Activated CD4-positive, alpha-beta T cell treated with anti-CD3 and anti-CD28 coated beads for 24 hours (primary cell): Measurements from ENCODE around the gene BRSK1.
A peak's percentile ranks its signal among the peaks of the same experiment; 100 is the strongest.

ENCODE experiments used
- DNase-seq, 2 donors: peaks; one replicate each; pipeline ENCODE4 v3.0.0-alpha.2; 2020; ENCODE audit warnings: low read depth in 2 of 2

BRSK1 gene

DNA sequence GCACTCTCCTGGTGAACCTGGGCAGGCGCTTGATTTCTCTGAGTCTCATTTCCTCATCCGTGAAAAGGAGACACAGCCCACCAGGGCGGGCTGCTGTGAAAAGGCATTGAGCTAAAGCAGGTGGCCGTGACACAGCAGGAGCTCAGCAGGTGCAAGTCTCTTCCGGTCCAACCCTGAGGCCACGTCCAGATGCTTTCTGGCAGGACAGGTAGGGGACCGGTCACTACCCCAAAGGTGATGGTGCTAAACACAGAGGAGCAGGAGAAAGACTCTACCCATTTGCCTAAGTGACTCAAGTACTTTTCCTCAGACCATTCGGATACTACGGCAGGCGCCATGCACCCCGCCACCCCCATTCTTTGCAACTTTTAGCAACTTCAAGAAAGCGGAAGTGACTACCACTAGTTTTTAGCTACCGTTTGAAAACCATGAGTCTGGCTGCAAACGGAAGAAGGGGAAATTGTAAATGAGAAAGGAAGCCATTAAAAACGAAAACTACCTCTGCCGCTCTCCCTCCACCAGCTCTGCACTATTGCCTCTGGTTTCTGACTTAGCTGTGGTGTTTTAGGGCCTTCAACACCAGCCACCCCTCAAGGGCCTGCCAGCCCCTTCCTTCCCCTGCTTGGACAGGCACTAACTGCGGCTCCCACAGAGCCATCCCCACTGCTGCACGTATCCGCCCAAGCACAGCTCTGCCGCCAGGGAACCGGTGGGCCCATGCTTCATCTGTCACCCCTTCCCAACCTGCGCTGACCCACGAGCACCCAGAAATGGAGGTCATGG is 29.8 kb upstream of the BRSK1 start:
- no peak for DNase-seq

DNA sequence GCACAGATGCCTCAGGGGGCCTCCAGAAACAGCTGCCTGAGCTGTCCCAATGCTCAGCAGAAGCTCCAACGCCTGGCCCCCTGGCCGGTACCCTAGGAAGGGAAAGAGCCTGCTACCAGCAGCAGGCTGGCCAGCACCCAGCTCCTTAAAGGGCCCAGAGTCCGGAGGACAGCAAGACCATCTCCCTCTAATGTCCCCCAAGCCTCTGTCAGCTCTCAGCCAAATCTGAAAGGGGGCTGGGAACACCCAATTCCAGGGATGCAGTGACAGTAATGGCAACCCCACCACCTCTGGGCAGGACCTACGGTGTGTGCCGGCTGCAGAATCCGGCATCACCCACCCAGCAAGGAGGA is 29.2 kb upstream of the BRSK1 start:
- DNase-seq, result no peak

DNA sequence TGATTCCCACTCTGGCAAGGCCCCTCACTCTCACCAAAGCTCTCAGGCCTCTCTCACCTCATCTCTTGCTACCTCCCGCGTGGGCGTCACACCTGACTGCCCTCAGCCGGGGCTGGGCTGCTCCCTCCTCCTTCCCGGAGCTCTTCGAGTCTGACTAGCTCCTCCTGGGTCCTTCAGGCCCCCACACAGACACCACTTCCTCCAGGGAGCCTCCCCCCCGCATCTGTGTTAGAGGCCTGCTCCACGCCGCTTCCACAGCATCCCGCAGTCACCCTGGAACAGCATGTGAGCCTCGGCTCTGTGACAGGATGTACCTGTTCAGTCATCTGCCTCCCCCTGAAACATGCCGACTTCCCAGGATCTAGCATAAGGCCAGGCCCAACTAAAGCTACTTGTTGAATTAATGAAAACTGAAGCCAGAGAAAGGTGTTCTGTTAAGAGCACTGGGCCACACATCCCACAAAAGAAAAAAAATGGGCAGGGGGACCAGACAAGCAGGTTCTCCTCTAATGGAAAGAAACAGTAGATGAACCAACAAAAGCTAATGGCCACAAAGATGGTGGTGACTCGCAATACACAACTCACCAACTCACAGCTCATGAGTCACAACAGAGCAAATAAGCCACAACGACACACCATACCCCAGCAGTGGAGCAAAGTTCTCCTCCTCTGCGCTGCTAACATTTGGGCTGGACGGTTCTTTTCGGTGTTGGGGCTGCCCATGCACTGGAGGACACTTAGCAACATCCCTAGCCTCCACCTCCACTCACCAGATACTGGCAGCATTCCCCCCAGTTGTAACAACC is 28.0 kb upstream of the BRSK1 start:
- DNase-seq, result peak in 1 of 2 donors; percentile 54

DNA sequence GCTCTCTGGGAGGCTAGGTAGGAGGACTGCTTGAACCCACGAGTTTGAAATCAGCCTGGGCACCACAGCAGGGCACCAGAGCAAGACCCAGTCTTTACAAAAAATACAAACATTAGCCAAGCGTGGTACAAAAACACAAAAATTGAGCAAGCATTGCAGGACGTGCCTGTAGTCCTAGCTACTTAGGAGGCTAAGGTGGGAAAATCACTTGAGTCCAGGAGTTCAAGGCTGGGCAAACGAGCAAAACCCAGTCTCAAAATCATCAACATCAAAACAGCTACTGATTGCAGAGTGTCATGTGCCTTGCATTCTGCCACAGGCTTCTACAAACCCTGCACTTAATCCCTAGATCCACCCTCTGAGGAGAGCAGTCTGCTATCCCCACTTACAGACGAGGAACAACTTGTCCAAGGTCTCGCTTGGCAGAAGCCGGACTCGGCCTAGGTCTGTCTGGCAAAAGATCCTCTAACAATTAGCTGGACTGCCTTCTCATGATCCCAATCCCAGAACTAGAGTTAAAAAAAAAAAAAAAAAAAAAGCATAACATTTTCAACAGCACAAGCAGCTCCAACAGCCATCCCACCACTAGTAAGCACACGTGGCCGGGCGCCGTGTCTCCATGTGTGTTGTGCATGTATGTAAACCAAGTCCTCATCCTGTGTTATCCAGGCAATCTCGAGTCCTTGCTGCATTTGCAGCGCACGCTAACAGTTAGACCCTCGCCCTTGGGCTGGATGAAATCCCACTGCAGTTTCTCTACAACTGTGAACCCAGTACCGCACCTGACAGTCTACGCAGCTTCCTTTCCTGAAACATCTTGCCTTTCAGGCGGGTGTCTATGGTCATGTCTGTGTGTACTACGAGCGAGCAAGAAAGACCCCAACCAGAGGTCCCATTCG is 27.0 kb upstream of the BRSK1 start:
- no peak for DNase-seq

DNA sequence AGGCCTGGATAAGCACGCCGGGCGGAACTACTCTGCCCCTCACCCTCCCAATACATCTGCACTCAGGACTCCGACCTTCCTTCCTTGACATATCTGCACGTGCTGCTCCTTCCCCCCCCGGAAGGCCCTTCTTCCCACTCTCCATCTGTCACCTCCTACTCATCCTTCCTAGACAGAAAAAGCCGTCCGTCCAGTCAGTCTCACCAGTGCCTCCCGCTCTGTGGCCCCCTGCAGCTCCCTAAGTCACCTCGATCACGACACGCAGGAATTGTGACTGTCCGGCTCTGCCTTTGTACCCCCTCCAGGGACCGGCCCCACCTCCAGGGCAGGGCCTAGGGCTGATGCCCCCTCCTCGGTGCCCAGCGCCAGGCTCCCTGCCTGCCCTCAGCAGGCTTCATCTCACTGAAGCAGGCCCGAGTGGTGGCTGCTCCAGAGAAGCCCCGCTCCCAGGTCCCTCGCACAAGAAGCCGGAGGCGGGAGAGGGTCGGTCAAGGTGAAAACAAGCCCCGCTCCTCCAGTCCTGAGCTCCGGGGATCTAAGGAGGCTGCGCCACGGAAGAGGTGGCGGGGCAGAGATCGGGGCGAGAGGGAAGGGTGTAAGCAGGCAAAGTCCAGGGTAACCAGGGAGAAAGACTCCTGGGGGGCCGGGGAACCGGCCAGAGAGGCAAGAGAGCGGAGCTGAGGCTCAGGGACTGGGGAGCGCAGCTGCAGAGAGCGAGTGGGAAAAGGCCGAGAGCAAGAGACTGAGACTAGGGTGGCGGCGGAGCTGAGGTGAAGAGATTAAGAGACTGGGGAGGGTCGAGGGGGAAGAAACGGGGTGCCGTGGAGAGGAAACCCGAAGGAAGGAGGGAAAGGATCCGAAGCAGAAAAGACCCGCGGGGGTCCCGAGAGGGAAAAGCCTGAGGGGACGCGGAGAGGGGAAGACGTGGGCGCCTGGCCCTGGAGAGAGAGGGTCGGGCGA is 26.1 kb upstream of the BRSK1 start:
- no peak for DNase-seq

DNA sequence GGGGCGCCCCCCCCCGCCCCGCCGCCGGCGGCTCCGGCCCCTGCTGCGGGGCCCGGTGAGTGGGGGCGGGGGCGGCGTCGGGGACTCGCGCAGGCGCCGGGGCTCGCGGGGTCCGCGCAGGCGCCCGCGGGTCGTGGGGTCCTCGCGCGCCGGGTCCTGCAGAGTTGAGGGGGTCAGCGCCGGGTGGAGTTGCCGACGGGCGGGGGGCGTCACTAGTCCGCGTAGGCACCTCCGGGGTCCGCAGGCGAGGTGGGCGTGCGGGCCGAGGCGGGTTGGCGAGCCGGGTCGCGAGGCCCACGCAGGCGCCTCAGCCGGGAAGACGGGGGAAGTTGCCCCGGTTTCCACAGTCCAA is 25.3 kb upstream of the BRSK1 start:
- DNase-seq, result no peak

DNA sequence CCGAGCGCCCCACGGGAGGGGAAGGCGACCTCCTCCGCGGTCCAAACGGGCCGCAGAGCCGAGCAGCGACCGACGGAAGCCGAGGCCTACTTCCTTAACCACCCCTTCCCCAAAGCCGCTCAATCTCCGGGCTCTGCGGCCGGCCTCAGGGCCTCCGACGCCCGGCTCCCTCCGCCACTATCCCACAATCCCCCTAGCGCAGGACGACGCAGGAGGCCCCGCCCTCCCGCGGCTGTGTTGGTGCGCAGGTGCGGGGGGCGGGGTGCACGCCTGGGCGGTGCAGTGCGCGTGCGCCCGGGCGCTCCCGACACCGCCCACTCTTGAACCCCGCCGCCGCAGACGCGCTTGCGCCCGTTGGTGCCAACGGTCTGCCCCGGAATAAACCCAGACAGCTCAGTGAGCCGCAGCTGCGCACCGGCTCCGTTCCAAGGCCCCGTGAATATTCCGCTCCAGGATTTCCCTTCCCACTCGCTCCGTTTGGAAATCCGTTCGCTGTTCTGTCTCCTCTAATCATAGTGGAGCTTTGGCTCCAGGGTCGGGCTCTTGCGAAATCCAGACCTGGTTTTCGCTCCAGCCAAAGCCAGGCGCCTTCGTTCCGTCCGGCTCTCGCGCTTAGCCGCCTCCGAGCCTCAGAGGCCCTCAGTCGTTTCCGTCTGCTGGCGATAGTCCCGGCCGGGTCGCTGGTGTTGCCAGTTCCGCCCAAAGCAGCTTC is 24.8 kb upstream of the BRSK1 start, which contains the start of gene PPP6R1:
TSS of gene PPP6R1 (minus strand) at position 190 of the 712 bp plus-strand sequence. CDS start 11,914 bp downstream, outside the sequence.
- DNase-seq, result peak; percentile 90 to 91

DNA sequence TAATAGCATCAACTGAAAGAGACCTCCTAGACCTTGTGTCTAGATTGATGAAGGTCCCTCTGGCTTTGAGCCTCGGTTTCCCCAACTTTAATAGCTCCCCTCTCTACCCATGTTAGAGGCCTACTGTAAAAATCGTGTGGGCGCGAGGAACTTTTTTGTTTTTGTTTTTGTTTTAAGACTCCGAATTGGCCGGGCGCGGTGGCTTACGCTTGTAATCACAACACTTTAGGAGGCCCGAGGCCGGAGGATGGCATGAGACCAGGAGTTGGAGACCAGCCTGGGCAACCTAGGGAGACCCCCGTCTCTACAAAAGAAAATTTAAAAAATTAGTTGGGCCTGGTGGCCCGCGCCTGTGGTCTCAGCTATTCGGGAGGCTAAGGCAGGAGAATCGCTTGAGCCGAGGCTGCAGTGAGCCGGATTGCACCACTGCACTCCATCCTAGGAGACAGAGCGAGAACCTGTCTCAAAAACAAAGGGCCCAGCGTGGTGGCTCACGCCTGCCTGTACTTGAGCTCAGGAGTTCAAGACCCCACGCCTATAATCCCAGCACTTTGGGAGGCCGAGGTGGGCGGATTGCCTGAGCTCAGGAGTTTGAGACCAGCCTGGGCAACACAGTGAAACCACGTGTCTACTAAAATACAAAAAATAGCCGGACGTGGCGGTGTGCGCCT is 24.1 kb upstream of the BRSK1 start:
- no peak for DNase-seq

DNA sequence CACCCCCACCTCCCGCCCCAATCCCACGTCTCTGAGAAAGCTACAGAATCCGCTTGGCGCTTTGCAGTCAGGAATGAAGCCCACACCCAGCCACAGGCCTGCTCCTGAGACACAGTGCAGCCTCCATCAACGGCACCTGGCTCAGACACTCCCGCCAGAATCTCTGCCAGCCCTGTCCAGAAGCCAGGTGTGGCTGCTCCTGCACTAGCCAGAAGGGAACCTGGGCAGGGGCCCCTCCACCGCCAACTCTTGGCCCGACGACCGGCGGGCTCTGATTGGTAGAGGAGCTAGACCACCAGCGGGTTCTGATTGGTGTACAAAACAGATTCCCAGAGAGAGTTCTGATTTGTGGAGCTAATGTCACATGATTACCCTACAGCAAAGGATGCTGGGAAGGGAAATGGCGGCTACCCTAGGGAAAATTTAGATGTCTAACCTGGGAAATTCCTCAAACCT is 22.1 kb upstream of the BRSK1 start:
- DNase-seq, result no peak

DNA sequence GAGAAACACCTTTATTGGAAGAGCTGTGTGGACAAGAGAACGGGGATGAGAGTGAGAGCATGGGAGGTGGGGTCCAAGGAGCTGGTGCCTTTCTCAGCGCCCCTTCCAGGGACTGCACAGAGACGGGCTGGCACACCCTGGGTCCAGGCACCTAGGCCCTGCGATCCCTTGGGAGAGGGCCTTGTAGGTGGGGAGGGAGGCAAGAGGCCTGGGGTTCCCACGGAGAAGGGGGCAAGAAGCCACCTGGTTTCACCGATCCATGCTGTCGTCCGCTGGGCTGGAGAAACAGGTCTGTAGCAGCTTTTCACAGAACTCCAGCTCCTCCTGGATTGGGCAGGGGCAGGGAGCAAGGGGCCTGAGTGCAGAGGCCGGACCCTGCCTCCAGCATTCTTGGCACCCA is 21.4 kb upstream of the BRSK1 start:
- DNase-seq, result no peak

DNA sequence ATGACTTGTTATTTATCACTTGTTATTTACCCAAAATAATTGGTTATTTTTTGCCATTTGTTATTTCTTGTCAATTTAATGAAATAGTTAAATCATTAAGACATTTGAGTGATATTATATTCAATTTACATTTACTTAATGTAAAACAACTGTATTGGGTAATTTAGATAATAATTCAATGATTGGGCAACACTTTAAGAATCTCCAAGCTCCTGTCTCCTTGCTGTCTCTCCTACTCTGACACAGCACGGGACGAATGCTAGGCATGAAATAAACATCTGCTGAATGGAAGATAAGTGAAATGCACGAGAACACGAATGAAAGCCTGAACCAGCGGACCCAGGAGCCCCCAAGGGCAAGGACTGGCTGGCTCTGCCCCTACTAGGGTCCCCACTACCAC is 19.3 kb upstream of the BRSK1 start:
- no peak for DNase-seq

DNA sequence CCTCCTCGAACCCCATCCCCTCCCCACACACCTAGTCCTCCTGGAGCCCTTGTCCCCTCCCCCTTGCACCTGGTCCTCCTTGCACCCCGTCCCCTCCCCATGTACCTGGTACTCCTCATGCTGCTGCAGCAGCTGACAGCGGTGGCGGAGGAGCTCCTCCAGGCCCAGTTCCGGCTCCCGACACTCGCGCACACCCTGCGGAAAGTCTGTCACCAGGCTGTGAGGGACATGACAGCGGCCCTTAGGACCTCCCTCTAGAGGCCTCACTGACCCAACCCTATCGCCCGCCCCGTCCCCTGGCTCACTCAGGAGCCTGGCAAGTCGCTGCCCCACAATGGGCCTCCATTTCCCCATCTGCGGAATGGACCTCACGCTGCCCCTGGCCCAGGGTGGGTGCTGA is 18.6 kb upstream of the BRSK1 start:
- no peak for DNase-seq

DNA sequence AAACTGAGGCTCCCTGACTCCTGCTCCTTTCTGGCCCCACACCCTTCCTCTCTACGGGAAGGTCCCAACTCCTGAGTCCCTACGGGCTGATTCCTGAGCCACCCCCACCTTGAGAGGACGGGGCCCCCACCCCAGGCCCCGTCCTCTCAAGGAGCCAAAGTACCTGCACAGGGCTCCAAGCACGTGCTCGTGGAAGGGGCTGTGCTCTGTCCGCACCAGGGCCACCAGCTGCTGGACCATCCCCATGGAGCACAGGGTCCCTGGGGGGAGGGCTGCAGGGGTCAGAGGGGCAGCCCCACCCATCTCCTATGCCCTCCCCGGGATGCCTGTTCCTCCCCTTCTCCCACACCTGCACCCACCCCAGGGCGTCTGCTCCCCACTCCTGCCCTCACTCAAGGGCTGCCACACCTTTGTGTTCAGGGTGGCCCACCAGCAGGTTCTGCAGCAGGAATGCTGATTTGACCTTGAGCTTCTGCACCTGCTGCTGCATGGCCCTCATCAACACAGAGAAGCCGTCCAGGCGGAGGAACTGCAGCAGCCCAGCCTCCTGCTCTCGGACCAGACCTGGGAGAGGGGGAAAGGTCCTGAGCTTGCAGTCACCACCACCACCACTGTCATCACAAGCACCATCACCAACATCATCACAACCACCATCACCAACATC is 17.9 kb upstream of the BRSK1 start:
- DNase-seq, result no peak

DNA sequence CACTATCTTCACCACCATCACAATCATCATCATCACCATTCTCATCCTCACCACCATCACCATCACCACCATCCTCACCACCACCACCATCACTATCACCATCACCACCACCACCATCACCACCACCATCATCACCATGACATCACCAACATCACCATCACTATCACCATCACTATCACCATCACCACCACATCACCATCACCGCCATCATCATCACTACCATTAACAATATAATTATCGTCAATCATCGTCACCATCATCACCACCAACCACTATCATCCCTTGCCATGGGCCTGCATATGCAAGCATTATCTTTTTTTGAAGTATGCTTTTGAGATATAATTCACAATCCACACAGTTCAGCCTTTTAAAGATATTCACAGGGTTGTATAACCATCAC is 17.4 kb upstream of the BRSK1 start:
- DNase-seq, result no peak

DNA sequence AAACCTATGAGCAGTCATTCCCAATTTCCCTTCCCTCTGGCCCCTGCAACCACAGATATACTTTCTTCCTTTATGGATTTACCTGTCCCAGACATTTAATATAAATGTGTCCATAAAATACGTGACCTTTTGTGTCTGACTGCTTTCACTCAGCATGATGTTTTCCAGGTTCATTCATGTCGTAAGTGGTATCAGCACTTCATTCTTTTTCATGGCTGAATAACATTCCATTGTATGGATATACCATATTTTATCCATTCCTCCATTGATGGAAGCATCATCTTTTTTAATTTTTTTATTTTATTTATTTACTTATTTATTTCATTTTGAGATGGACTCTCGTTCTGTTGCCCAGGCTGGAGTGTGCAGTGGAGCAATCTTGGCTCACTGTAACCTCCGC is 17.0 kb upstream of the BRSK1 start:
- no peak for DNase-seq

DNA sequence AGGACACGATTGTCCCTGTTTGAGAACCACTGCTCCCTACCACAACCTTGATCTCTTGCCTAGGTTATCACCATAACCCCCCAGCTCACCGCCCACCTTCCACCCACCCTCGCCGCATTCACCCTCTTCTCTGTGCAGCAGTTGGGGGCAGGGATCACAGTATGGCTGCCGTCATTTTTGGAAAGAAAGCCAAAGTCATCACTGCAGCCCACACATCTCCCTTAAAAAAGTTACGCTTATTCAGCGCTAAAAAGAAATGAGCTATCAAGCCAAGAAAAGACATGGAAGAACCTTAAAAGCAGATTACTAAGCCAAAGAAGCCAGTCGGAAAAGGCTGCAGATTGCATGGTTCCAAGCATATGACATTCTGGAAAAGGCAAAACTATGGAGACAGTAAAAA is 14.5 kb upstream of the BRSK1 start:
- no peak for DNase-seq

DNA sequence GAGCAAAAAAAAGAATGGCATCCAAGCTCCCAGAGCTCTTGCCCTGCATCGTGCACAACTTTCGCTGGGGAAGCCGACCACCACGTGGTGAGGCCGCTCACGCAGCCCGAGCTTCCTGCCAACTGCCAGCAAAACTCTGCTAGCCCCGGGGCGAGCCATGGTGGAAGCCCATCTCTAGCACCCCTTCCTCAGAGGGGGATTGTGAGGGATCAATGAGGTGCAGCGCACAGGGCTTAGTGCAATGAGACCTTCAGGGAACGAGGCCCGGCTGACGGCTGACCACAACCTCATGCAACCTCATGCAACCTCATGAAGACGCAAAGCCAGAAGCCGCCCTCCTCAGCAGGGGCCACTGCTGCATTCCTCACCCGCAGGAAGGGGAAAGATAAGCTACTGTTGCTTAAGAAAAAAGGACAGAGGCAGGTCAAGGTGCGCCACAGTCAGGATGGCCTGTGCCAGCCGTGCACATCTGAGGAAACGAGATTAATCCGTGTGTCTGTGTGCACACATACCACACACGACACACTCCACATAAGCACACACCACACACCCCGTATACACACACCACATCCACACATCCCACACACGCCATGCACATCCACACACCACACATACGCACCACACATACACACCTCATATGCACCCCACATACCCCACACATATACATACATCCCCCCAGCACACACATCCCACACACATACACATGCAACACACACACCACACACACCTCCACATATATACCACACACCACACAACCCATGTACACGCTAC is 13.4 kb upstream of the BRSK1 start:
- no peak for DNase-seq

DNA sequence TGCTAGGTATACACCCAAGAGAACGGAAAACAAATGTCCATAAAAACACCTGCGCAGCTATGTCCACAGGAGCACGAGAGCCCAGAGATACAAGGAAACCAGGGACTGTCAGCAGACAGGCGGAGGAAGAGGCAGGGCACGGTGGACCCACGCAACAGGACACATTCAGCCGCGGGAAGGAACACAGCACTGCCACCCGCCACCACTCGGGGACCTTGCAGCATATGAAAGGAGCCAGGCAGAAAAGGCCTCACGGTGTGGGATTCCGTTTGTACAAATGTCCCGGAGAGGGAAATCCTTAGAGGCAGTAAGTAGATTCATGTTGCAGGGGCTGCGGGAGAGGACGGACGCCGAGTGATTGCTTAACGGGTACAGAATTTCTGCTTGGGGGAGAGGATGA is 11.7 kb upstream of the BRSK1 start:
- no peak for DNase-seq
